Breast epithelium (tissue), 3 donors: ENCODE data around the gene GNAT3.

Experiments used
- POLR2A ChIP-seq: fragments of 450-650 bp; IDR thresholded peaks from one replicate; pipeline ENCODE4 v1.6.1; 2016; ENCODE audit warnings: antibody characterized with exemption, mild to moderate bottlenecking, moderate library complexity
- POLR2AphosphoS5 ChIP-seq, 3 donors: sonication (generic); formaldehyde crosslinking; IDR thresholded peaks; one replicate each; pipeline ENCODE4 v1.6.1; 2017; ENCODE audit warnings: antibody characterized with exemption in 3 of 3
- TF ChIP-seq, protein P1 (sequence below), 3 donors: fragments of 450-650 bp; IDR thresholded peaks; one replicate each; pipeline ENCODE4 v1.5.1; 2016 to 2017; ENCODE audit warnings: antibody characterized with exemption in 3 of 3, mild to moderate bottlenecking in 3 of 3, moderate library complexity in 3 of 3

DNA sequence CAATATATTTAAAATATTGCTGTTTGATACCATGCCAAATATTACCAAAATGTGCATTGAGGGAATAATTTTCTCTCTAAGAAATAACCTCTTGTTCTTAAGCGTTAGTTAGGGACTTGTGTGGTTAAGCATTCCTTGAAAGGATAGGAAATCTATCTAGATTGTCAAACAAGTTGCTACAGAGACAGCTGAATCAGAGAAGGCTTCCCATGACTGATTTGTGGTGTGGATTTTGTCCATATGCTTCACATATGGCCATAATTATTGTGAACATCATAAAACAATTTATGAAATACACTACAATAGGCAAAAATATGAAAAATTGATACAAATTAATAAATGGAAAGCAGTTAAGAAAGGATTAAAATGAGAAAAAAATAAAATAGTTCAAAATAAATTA lies 96.3 kb downstream of the GNAT3 start:
- TF ChIP-seq, protein P1, sequence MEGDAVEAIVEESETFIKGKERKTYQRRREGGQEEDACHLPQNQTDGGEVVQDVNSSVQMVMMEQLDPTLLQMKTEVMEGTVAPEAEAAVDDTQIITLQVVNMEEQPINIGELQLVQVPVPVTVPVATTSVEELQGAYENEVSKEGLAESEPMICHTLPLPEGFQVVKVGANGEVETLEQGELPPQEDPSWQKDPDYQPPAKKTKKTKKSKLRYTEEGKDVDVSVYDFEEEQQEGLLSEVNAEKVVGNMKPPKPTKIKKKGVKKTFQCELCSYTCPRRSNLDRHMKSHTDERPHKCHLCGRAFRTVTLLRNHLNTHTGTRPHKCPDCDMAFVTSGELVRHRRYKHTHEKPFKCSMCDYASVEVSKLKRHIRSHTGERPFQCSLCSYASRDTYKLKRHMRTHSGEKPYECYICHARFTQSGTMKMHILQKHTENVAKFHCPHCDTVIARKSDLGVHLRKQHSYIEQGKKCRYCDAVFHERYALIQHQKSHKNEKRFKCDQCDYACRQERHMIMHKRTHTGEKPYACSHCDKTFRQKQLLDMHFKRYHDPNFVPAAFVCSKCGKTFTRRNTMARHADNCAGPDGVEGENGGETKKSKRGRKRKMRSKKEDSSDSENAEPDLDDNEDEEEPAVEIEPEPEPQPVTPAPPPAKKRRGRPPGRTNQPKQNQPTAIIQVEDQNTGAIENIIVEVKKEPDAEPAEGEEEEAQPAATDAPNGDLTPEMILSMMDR (IDR thresholded peaks at IDR 0.05): no peak
- no peak for TF ChIP-seq POLR2AphosphoS5 (IDR thresholded peaks at IDR 0.05)
- no peak for TF ChIP-seq POLR2A
